Measurements from ENCODE around the gene BMPER.

The BMPER gene

DNA sequence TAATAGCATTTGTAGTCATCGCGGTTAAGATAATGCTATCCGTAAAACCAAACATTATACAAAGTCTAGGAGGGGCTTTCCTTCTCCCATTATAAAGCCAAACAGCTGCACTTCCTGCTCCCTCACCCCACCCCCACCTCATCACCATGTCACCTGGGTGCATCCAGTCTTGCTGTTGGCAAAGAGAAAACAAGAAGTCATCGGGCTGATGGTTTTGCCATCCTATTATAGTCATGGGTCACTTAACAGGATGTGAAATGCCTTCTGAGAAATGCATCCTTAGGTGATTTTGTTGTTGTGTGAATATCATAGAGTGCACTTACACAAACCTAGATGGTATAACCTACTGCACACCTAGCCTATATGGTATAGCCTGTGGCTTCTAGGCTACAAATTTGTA, 157.0 kb downstream of the BMPER start:
- DNase-seq (ENCODE audit: low read depth, low spot score) = no peak

DNA sequence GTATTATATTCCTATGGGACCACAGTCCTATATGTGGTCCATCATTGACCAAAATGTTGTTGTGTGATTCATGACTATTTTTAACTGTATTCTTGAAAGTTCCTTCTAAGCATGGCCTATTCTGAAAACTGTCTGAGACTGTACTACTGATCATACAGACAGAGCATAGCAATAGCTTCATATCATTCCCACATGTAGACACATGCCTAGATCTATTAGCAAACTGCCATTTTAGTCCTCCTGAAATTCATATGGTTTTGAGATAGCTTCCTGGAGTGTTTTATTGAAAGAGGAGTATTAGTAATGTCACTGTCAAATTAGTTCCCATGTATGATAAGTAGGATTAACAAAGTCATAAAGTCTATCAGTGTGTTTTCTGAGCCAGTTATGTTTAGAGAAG, 157.5 kb downstream of the BMPER start:
- DNase-seq (ENCODE audit: low read depth, low spot score) = no peak

DNA sequence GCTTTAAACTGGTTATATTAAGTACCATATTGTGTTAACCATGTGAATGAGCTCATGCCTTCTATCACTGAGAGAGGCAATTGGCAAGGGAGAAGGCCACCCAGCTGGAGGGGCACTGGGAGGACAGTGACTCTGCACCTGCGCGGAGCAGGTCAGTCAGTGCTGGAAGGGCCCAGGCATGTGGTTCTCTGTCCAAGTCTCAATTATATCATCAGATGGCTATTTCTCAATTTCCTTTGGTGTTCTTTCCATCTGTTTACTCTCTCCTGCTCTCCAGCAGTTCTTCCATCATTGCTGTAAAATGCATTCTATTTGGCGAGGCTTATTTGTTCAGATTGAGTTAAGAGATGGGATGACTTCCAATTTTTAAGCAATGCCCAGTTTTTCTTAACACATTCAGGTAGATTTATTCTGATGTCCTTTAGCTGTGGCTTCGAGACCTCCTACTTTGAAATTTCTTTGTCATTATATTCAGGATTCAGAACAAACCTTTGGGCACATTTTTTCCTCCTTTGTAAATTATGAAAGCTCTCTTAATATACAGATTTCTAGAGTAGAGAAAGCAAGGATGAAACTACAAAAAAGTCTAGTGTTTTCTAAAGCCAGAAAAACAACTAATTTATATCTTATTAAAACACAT, 159.3 kb downstream of the BMPER start:
- no peak for DNase-seq (ENCODE audit: low read depth, low spot score)

DNA sequence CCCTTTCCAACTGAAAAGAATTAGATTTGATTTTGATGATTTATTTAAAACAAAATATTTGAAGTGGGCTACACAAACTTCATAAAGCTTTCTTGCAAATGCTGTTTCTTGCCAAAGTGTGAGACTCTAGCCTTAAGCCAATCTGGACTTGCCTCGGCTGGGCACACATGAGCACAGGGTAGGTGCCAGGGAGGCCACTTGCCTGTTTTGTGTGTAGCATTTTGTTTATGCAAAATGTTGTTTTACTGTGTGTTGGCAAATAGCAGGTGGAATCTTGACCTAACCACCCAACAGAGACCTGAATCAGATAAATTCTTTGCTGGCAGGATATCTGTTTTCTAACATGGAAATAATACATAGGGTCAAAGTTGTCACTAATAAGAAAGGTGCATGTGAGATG, 161.1 kb downstream of the BMPER start:
- DNase-seq (ENCODE audit: low read depth, low spot score) = no peak

DNA sequence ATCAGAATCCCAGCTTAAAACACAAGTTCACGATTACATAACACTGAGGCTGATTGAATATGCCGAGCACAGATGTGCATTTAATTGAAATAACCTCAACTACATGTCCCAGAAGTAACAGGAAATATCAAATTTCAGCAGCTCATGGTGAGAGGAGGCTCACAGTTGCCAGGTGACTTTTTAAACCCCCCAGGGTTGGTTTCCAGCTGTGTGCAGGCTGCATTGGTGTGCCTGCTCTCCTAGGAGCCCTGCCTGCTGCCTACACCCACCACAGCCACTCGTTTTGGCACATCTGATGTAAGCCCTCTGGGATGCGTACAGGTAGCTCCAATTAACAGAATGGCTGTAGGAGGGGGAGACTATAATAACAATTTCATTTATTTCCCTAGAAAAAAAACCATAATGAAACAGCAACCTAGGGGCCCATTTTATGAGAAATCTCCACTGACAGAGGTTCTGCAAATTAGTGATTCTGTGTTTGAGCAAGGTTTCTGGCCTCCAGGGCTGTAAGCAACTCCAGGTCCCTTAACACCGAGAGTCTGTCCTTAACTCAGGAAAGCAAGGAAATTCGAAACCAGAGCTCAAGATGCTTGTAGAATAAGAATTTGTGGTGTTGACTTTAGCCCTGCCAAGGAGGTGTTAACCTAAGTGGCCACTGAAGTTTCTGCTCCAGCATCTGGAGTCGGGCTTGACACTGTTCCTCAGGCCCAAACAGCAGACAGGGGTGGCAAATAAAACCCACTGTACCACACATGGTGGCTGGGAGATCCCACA, 161.9 kb downstream of the BMPER start:
- DNase-seq (ENCODE audit: low read depth, low spot score) = no peak

DNA sequence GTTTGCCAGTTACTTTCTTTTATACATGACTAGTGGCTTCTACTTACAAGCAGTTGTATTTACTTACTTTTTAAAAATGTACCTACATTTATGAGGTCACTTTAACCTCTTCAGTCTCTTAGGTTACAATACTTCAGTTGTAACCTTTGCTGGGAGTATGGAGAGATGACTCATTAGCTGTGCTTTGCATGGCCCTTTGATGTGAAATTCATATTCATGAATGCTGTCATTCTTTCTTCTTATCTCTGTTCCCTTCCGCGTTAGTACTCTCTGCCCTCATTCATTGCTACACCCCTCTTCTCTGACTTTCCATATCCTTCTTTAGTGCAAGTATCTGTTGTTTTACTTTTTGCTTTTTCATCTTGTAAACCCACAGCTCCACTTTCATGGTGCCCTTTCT, 164.3 kb downstream of the BMPER start:
- no peak for DNase-seq (ENCODE audit: low read depth, low spot score)

DNA sequence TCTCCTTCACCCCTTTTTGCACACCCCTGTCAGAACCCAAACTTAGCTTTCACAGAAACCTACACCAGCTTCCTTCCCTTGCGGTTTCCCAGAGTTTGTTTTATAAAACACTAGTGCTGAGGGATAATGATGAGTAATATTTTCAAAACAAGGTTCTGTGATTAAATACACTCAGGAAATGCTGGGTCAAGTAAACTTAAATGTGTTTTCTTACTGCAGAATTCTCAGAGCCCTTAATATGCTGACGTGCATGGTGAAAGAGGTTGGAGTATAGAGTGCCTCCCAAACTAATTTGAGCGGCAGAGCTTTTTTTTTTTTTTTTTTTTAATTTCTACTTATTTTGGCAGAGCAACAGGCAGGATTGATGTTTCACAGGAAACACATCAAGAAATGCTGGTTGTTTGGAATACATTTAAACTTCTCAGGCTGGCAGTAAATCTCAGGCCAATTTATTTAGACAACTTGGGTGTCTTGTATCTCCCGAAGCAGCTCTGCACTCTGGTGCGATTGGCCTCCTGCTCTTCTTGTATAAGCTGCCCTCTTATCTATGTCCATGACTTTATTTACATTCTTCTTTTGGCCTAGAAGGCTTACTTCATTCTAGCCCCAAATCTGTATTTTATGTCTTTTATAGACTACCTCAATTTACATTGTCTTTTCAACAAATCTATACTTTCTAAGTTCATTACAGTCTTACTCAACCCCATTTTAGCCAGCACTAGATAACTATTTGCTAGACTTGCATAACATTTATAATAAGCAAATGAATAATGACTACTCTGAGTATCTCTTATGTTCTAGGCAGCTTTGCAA, 165.4 kb downstream of the BMPER start:
- no peak for DNase-seq (ENCODE audit: low read depth, low spot score)

DNA sequence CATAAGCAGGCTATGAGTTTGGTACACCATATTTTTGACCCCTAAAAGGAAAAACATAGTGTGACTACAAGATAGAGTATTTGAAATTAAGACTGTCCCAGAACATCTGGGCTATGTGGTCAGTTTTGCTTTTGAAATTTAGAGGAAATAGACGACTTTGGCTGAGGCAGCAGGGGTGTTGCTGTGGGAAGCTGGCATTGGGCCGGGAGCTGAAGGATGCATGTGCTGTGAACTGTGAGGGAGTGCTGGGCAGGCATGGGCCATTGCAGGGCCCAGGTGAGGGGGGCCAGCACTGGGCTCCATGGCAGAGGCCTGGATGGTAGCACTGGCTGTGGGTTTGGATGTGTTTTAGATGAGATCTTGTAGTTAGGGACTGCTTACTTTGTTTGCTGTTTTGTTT, 168.3 kb downstream of the BMPER start:
- DNase-seq (ENCODE audit: low read depth, low spot score) = no peak

DNA sequence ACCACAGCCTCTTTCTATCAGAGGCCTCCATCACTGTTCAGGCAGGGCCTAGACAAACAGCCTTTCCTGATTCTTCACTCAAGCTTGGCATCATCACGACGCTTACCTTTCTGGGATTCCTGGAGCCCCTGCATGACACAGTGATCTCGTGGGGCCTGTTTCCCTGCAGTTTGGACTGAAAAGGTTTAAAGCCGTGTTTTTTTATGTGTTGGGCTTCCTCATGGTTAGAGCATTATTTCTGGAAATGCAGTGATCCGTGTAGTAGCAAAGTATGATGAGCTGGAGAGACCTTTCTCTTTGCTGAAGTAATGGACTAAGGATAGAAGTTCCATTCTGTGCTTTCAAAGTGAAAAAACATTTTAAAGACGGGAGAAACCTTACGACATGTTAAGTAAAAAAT, 169.1 kb downstream of the BMPER start:
- DNase-seq (ENCODE audit: low read depth, low spot score) = no peak

DNA sequence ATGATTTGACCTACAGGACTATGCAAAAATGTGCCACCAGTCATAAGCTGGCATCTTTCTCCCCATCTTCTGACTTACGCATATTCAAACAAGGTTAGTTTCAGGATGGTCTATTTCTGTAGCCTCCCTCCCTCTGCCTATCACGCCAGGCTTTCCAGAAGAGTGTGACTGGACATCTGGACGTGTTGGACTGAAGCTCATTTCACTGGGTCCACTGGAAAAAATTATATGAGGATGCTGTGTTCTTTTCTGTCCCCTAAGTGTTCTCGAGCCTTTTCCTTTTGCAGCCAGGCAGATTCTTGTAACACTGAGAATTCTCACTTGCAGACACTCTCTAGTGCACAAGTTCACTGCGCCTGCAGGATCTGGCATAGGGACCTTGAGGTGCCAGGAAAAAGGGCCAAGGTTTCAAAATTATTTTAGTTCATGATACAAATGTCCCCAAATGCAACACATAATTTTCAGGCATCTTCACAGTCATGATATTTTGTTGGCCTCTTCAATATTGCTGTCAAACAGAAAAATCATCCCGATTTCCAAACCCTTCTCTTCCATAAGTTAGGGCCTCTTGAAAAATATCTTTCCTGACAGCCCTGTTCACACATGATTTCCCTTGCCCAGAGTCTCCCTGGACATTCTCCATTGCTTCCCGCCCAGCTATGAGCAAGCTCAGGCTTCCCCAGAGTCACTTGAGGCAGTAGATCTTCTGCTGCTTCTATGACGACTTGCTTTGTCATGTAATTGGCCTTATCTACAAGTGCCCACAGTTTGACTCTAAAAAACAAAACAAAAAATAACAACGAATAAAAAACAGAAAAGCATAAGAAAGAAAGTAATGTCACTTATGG, 170.4 kb downstream of the BMPER start:
- DNase-seq (ENCODE audit: low read depth, low spot score) = no peak

DNA sequence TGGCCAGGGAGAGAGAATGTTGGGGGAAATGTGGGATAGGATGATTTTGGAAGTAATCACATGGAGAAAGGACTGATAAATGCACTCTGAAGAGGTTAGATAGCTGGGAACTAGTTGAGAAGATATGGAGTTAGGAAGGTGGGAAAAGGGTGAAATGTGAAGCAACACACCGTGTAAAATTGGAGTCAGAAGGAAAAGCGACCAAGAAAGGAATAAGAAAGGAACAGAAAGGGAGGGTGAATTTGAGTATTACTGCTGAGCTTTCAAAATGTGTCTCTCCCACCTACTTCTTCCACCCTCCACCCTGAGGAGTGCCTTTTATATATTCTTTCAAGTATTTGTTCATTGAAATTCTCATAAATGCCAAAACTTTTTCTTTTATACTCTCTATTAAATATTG, 171.8 kb downstream of the BMPER start:
- no peak for DNase-seq (ENCODE audit: low read depth, low spot score)

DNA sequence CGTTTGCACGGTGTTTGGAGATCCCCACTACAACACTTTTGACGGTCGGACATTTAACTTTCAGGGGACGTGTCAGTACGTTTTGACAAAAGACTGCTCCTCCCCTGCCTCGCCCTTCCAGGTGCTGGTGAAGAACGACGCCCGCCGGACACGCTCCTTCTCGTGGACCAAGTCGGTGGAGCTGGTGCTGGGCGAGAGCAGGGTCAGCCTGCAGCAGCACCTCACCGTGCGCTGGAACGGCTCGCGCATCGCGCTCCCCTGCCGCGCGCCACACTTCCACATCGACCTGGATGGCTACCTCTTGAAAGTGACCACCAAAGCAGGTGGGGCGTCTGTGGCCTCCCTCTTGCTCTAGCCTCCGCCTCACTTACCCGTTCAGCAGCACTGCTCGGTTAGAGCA, 173.5 kb downstream of the BMPER start:
- no peak for DNase-seq (ENCODE audit: low read depth, low spot score)

DNA sequence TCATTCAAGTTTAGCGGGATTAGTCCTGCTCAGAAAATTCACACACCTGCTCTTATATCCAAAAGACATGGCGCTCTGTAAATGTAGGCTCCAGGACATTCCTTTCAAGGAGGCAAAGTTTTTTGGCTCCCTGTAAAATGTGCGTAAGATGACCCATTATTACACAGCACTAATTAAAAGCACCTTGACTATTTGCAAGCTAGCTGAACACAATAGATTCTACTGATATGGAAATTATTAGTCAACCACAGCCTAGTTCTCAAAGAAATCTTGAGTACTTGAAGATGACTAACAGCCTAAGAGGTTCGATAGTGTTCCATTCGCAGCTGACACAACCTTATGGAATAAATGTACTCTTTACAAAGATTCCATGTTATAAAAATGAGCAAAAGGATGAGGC, 175.2 kb downstream of the BMPER start:
- DNase-seq (ENCODE audit: low read depth, low spot score) = no peak

DNA sequence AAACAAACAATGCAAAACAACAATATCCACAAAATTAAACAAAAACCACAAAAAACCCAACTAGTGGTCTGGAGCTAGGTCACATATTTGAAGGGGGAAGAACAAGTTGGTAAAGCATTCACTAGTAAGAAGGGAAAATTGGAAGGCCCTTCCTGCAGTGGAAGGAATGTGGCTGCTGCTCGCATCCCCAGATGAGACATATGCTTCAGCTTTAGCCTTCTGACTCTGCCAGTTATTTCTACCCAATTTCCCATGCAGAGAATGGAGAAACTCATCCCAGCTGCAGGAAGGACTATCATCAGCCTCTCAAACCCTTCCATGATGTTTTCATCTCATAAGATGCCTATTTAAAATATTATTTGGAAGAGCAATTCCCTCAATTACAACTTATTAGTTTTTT, 176.6 kb downstream of the BMPER start:
- no peak for DNase-seq (ENCODE audit: low read depth, low spot score)

DNA sequence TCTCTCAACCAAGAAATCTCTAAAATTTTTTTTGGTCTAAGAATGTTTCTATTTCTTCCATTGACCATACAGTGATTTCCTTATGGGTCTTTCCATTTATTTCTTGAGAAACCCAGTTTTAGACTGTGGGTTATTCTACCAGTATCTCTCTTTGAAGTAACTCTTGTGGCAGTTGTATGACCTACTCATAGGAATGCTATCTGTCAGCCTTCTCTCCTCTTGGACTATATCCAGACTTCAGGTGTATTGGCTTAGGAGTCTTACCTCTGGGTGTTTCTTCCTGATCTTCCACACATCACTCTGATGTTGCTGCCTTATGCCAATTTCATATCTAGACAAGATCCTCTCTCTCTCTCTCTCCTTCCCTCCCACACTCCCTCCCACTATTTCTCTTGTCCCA, 178.1 kb downstream of the BMPER start:
- no peak for DNase-seq (ENCODE audit: low read depth, low spot score)

DNA sequence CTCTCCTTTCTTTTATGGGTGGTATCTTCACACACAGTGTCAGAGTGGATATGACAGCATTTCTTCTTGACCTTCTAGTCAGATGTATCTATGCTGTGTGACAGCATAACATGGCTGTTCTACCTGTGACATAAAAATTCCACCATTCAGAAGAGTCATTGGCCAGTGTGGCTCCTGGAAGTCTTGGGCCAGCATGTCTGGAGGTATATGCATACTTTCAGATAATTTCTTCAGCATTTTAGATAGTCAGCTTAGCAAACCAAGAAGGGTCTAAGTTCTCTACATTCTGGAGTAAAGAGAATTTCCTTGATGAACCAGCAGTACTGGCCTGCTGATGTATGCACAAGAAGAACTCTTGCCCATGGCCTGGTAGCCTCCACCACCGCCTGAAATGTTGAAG, 179.3 kb downstream of the BMPER start:
- DNase-seq (ENCODE audit: low read depth, low spot score) = no peak

DNA sequence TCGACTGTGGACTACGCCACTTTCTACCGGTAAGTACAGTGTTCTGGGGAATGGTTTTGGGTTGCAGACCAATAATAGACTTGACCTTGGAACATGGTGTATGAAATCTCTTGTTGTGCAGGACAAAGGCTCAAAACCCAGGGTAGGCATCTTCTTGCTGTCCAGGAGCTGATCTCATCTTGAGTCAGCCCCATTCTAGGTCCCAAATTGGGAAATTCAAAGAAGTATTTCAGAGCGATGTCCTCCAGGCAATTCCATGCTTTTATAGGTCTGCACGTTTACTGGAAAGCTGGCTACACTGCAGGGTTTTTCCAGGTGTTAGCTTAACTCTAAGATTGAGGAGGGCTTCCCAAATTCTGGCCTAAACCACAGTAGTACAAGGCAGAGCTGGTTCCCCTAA, 180.7 kb downstream of the BMPER start:
- DNase-seq (ENCODE audit: low read depth, low spot score) = no peak

DNA sequence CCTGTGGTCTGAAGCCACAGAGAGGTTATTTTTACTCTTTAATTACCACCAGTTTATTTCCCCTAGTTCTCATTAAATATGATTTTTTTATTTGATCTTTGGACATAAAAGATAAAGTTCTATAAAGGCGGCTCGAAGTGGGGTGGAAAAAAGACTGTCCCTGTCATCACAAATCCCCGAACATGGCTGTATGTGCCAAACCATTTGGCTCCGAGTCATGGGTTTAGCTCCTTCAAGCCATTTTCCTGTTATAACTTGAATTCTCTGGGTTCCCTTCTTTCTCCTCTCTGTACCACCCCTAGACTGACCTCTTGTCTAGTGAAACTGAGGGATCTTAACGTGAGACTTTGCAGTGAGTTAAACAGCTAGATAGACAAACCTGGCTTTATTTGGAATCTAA, 181.6 kb downstream of the BMPER start:
- DNase-seq (ENCODE audit: low read depth, low spot score) = no peak

DNA sequence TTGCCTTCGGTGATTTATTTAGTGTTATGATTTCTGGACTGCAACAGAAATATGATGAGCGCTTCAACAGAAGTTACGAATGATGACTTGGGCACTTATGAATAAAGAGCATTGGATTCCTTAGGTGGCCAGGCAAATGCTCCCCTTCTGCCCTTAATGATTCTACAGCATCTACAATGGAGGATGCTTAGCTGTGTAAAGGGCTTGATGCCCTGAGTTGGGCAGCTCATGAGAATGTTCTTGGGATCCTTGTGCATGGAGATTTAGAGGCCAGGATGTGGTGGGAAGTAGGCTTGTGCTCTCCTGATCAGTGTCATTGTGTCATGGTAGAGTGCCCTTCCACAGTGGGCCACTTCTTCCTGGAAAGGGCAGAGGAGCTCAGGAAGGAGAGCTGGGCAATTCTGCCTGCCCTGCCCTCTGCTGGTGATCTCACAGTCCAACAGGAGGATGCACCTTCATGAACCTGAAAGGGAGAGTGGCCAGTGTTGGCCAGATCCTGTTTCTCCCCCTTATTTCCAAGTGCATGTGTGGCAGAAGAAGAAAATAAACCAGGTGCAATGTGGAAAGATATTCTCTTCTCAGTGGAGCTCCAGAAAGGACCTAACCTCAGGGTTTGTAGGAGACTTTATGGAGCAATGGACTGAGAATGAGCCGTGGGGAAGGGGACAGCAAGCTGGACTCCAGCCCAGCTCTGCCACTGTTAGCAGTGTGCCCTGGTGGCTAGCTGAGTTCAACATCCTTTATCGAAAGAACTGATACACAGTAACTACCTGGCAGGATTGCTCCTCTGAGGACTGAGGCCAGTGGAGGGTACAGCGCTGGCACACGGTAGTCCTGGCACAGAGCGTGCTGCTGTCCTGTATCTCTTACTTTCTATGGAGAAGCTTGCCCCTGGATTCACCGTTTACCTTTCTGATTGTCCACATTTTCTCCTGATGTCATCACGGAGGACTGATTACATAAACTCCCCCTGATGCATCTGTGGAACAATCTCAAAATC, 182.9 kb downstream of the BMPER start:
- DNase-seq (ENCODE audit: low read depth, low spot score) = no peak

DNA sequence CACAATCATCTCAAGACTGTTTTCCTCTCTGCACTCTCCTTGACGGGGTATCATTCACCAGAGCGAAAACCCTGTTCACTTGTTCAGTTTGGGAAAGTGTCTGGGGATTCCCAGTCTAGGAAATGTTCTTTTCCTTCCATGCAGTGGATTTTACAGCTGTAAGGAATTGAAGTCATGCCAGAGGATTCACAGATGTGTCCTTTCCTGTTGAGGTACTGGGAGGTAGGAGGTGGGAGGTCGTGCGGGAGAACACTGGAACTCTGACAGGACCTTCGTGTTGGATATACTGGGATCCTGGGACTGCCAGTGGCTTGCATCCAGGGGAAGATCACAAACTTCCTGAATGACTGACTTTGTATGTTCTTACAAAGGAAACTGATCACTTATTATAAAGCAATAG, 185.5 kb downstream of the BMPER start:
- DNase-seq (ENCODE audit: low read depth, low spot score) = no peak

Measured in activated CD4-positive, CD25-positive, alpha-beta regulatory T cell treated with anti-CD3 and anti-CD28 coated beads, Interleukin-2, amount 50 U/mL, for 16 hours (primary cell).